Activated effector memory CD4-positive, alpha-beta T cell treated with anti-CD3 and anti-CD28 coated beads, Interleukin-2, amount 50 U/mL, for 16 hours (primary cell): ENCODE measurements around the gene GTF2A1L.
"Not testable (repeated sequence)": the region's sequence is repeated elsewhere in the genome, so short reads cannot be mapped to it uniquely, and the experiment has no call there.

Source experiments
- DNase-seq: peaks from one replicate; pipeline ENCODE4 v3.0.0-alpha.2; 2020

GTF2A1L gene

GRCh38 chr2:48614581-48614980 is 3.1 kb upstream of the GTF2A1L start:
- DNase-seq, result not testable (repeated sequence)

GRCh38 chr2:48619526-48619925 is 1.9 kb downstream of the GTF2A1L start:
- DNase-seq, result no peak

GRCh38 chr2:48620604-48621003 is 2.9 kb downstream of the GTF2A1L start:
- no peak for DNase-seq

GRCh38 chr2:48622691-48623090 is 5.0 kb downstream of the GTF2A1L start:
- DNase-seq, result not testable (repeated sequence)

GRCh38 chr2:48624696-48625095 is 7.0 kb downstream of the GTF2A1L start:
- no peak for DNase-seq

GRCh38 chr2:48626047-48626446 is 8.4 kb downstream of the GTF2A1L start:
- DNase-seq, result no peak

GRCh38 chr2:48633143-48633542 is 15.5 kb downstream of the GTF2A1L start:
- no peak for DNase-seq

- no peak for DNase-seq
Measured at GRCh38 chr2:48635786-48636185, 18.1 kb downstream of the GTF2A1L start.

- DNase-seq, result no peak
Measured at GRCh38 chr2:48638261-48638660, 20.6 kb downstream of the GTF2A1L start.

GRCh38 chr2:48651158-48651790 is 33.6 kb downstream of the GTF2A1L start:
- DNase-seq, result no peak

- no peak for DNase-seq
Measured at GRCh38 chr2:48668992-48669391, 51.3 kb downstream of the GTF2A1L start.

GRCh38 chr2:48673581-48673980 is 55.9 kb downstream of the GTF2A1L start:
- no peak for DNase-seq

GRCh38 chr2:48674933-48675332 is 57.3 kb downstream of the GTF2A1L start:
- no peak for DNase-seq

- no peak for DNase-seq
Measured at GRCh38 chr2:48677450-48677849, 59.8 kb downstream of the GTF2A1L start.

- DNase-seq, result no peak
Measured at GRCh38 chr2:48685126-48685525, 67.5 kb downstream of the GTF2A1L start.

GRCh38 chr2:48691935-48692691 is 74.5 kb downstream of the GTF2A1L start:
- DNase-seq, result no peak

GRCh38 chr2:48693066-48693465 is 75.4 kb downstream of the GTF2A1L start:
- no peak for DNase-seq

- DNase-seq, result no peak
Measured at GRCh38 chr2:48693645-48694044, 76.0 kb downstream of the GTF2A1L start.

GRCh38 chr2:48694149-48694548 is 76.5 kb downstream of the GTF2A1L start:
- no peak for DNase-seq

- no peak for DNase-seq
Measured at GRCh38 chr2:48695991-48696390, 78.3 kb downstream of the GTF2A1L start.

- DNase-seq, result no peak
Measured at GRCh38 chr2:48696881-48697280, 79.2 kb downstream of the GTF2A1L start.

GRCh38 chr2:48699348-48699930 is 81.8 kb downstream of the GTF2A1L start:
- no peak for DNase-seq

GRCh38 chr2:48703621-48704020 is 86.0 kb downstream of the GTF2A1L start:
- not testable (repeated sequence) for DNase-seq

- DNase-seq, result no peak
Measured at GRCh38 chr2:48707466-48707865, 89.8 kb downstream of the GTF2A1L start.
